Stimulated activated memory B cell treated with anti-CD40 and anti-IgM and Interleukin-4, amounts not matched to agents 10 μg/mL and 1 μg/mL and 100 μg/mL, for 72 hours (primary cell): ENCODE measurements around the gene KIF5B.
"Not testable (repeated sequence)": the region's sequence is repeated elsewhere in the genome, so short reads cannot be mapped to it uniquely, and the experiment has no call there.

ENCODE experiments used
- ATAC-seq: fragments of 150-1000 bp; cut with Tn5 transposase; 2 replicates; pipeline ENCODE4 v1.10.0; 2021
- H3K27ac Mint-ChIP-seq: one replicate; pipeline ENCODE4 v1.8.0; 2022; ENCODE audit warnings: mild to moderate bottlenecking, mixed read lengths
- H3K27me3 Mint-ChIP-seq: one replicate; pipeline ENCODE4 v1.8.0; 2022; ENCODE audit warnings: mixed read lengths
- H3K36me3 Mint-ChIP-seq: one replicate; pipeline ENCODE4 v1.8.0; 2022; ENCODE audit warnings: mixed read lengths
- H3K4me1 Mint-ChIP-seq: one replicate; pipeline ENCODE4 v1.8.0; 2022; ENCODE audit warnings: mixed read lengths
- H3K4me3 Mint-ChIP-seq: one replicate; pipeline ENCODE4 v1.8.0; 2022; ENCODE audit warnings: mild to moderate bottlenecking, moderate library complexity, mixed read lengths
- H3K9me3 Mint-ChIP-seq: one replicate; pipeline ENCODE4 v1.8.0; 2022; ENCODE audit warnings: mixed read lengths

The KIF5B gene

GRCh38 chr10:32072025-32072800 is 16.0 kb upstream of the KIF5B start:
- Mint-ChIP-seq H3K27ac (no peak overlapping the region), H3K9me3 (no peaks in the 10 kb centered on the region), H3K27me3 (peaks cover 8% of the 10 kb centered on the region), H3K4me3 (no peak overlapping the region), H3K4me1 (no peaks in the 10 kb centered on the region), H3K36me3 (no peaks in the 10 kb centered on the region)
- no peak for ATAC-seq

GRCh38 chr10:32070645-32071044 is 14.4 kb upstream of the KIF5B start:
- ATAC-seq, result no peak
- H3K4me3 Mint-ChIP-seq, result no peak overlapping the region
- H3K36me3 Mint-ChIP-seq, result no peaks in the 10 kb centered on the region
- no peak overlapping the region for H3K27ac Mint-ChIP-seq
- H3K4me1 Mint-ChIP-seq, result no peaks in the 10 kb centered on the region
- H3K27me3 Mint-ChIP-seq, result no peaks in the 10 kb centered on the region
- H3K9me3 Mint-ChIP-seq, result no peaks in the 10 kb centered on the region

- Mint-ChIP-seq H3K4me1 (no peaks in the 10 kb centered on the region), H3K4me3 (no peak overlapping the region), H3K36me3 (no peaks in the 10 kb centered on the region), H3K9me3 (no peaks in the 10 kb centered on the region), H3K27me3 (no peaks in the 10 kb centered on the region), H3K27ac (no peak overlapping the region)
- no peak for ATAC-seq
Measured at GRCh38 chr10:32068569-32068968, 12.3 kb upstream of the KIF5B start.

- not testable (repeated sequence) for H3K36me3 Mint-ChIP-seq, H3K9me3 Mint-ChIP-seq, H3K4me1 Mint-ChIP-seq, H3K27me3 Mint-ChIP-seq, H3K4me3 Mint-ChIP-seq, ATAC-seq, H3K27ac Mint-ChIP-seq
Measured at GRCh38 chr10:32067931-32068330, 11.7 kb upstream of the KIF5B start.

GRCh38 chr10:32065856-32066255 is 9.6 kb upstream of the KIF5B start:
- H3K4me1 Mint-ChIP-seq, result no peaks in the 10 kb centered on the region
- H3K9me3 Mint-ChIP-seq, result no peaks in the 10 kb centered on the region
- H3K27me3 Mint-ChIP-seq, result no peaks in the 10 kb centered on the region
- H3K4me3 Mint-ChIP-seq, result no peak overlapping the region
- ATAC-seq, result no peak
- no peaks in the 10 kb centered on the region for H3K36me3 Mint-ChIP-seq
- H3K27ac Mint-ChIP-seq, result no peak overlapping the region

- ATAC-seq, result no peak
- H3K4me1 Mint-ChIP-seq, result peaks cover 7% of the 10 kb centered on the region
- H3K4me3 Mint-ChIP-seq, result no peak overlapping the region
- no peaks in the 10 kb centered on the region for H3K27me3 Mint-ChIP-seq
- no peaks in the 10 kb centered on the region for H3K9me3 Mint-ChIP-seq
- H3K36me3 Mint-ChIP-seq, result no peaks in the 10 kb centered on the region
- no peak overlapping the region for H3K27ac Mint-ChIP-seq
Measured at GRCh38 chr10:32061440-32061839, 5.2 kb upstream of the KIF5B start.

GRCh38 chr10:32060347-32060746 is 4.1 kb upstream of the KIF5B start:
- no peak overlapping the region for H3K27ac Mint-ChIP-seq
- ATAC-seq, result no peak
- H3K36me3 Mint-ChIP-seq, result no peaks in the 10 kb centered on the region
- H3K4me3 Mint-ChIP-seq, result no peak overlapping the region
- peaks cover 7% of the 10 kb centered on the region for H3K4me1 Mint-ChIP-seq
- no peaks in the 10 kb centered on the region for H3K27me3 Mint-ChIP-seq
- H3K9me3 Mint-ChIP-seq, result no peaks in the 10 kb centered on the region

- Mint-ChIP-seq H3K4me1 (peaks cover 10% of the 10 kb centered on the region), H3K36me3 (no peaks in the 10 kb centered on the region), H3K9me3 (no peaks in the 10 kb centered on the region), H3K27ac (no peak overlapping the region), H3K27me3 (no peaks in the 10 kb centered on the region), H3K4me3 (no peak overlapping the region)
- no peak for ATAC-seq
Measured at GRCh38 chr10:32059472-32059871, 3.2 kb upstream of the KIF5B start.

GRCh38 chr10:32057036-32057372 is 779 bp upstream of the KIF5B start:
- H3K4me3 Mint-ChIP-seq, result peak overlapping the region; percentile 96
- peak overlapping the region; percentile 94 for H3K27ac Mint-ChIP-seq
- ATAC-seq, result no peak

GRCh38 chr10:32055478-32056135 is 618 bp downstream of the KIF5B start:
- peak; percentile 78 for ATAC-seq
- Mint-ChIP-seq H3K27ac (peak overlapping the region; percentile 94), H3K9me3 (no peaks in the 10 kb centered on the region), H3K36me3 (no peaks in the 10 kb centered on the region), H3K27me3 (no peaks in the 10 kb centered on the region), H3K4me3 (peak overlapping the region; percentile 96), H3K4me1 (peaks cover 40% of the 10 kb centered on the region)

More at GRCh38 chr10:32057036-32057372, 779 bp upstream of the KIF5B start:
- H3K9me3 Mint-ChIP-seq, result no peaks in the 10 kb centered on the region
- H3K27me3 Mint-ChIP-seq, result no peaks in the 10 kb centered on the region
- peaks cover 32% of the 10 kb centered on the region for H3K4me1 Mint-ChIP-seq
- H3K36me3 Mint-ChIP-seq, result no peaks in the 10 kb centered on the region

- Mint-ChIP-seq H3K27ac (no peak overlapping the region), H3K27me3 (no peaks in the 10 kb centered on the region), H3K4me3 (peak overlapping the region; percentile 96), H3K4me1 (peaks cover 55% of the 10 kb centered on the region), H3K36me3 (peaks cover 7% of the 10 kb centered on the region), H3K9me3 (no peaks in the 10 kb centered on the region)
- ATAC-seq, result no peak
Measured at GRCh38 chr10:32054094-32054493, 2.1 kb downstream of the KIF5B start.

- Mint-ChIP-seq H3K4me3 (peak overlapping the region; percentile 96), H3K4me1 (peaks cover 58% of the 10 kb centered on the region)
- H3K9me3 Mint-ChIP-seq, H3K36me3 Mint-ChIP-seq, H3K27ac Mint-ChIP-seq, ATAC-seq, H3K27me3 Mint-ChIP-seq: not testable (repeated sequence)
Measured at GRCh38 chr10:32053392-32053791, 2.8 kb downstream of the KIF5B start.

GRCh38 chr10:32051926-32052325 is 4.3 kb downstream of the KIF5B start:
- H3K27ac Mint-ChIP-seq, result no peak overlapping the region
- H3K36me3 Mint-ChIP-seq, result peaks cover 16% of the 10 kb centered on the region
- no peaks in the 10 kb centered on the region for H3K9me3 Mint-ChIP-seq
- H3K27me3 Mint-ChIP-seq, result no peaks in the 10 kb centered on the region
- ATAC-seq, result no peak
- no peak overlapping the region for H3K4me3 Mint-ChIP-seq
- H3K4me1 Mint-ChIP-seq, result peaks cover 65% of the 10 kb centered on the region

- Mint-ChIP-seq H3K4me1 (peaks cover 69% of the 10 kb centered on the region), H3K9me3 (no peaks in the 10 kb centered on the region), H3K36me3 (peaks cover 31% of the 10 kb centered on the region), H3K27ac (no peak overlapping the region), H3K4me3 (no peak overlapping the region), H3K27me3 (no peaks in the 10 kb centered on the region)
- ATAC-seq, result no peak
Measured at GRCh38 chr10:32050177-32050576, 6.0 kb downstream of the KIF5B start.

- no peak overlapping the region for H3K4me3 Mint-ChIP-seq
- H3K27ac Mint-ChIP-seq, result peak overlapping the region; percentile 57
Measured at GRCh38 chr10:32049113-32049512, 7.1 kb downstream of the KIF5B start.

GRCh38 chr10:32048282-32048681 is 7.9 kb downstream of the KIF5B start:
- peaks cover 67% of the 10 kb centered on the region for H3K4me1 Mint-ChIP-seq
- H3K9me3 Mint-ChIP-seq, result no peaks in the 10 kb centered on the region
- H3K4me3 Mint-ChIP-seq, result no peak overlapping the region
- no peaks in the 10 kb centered on the region for H3K27me3 Mint-ChIP-seq
- H3K36me3 Mint-ChIP-seq, result peaks cover 49% of the 10 kb centered on the region
- ATAC-seq, result no peak
- no peak overlapping the region for H3K27ac Mint-ChIP-seq

More at GRCh38 chr10:32049113-32049512, 7.1 kb downstream of the KIF5B start:
- H3K36me3 Mint-ChIP-seq, result peaks cover 41% of the 10 kb centered on the region
- H3K27me3 Mint-ChIP-seq, result no peaks in the 10 kb centered on the region
- no peaks in the 10 kb centered on the region for H3K9me3 Mint-ChIP-seq
- ATAC-seq, result no peak
- peaks cover 67% of the 10 kb centered on the region for H3K4me1 Mint-ChIP-seq
